ENCODE data around the gene ACOT8. TPM values are rescaled to one million over a fixed set of nuclear protein-coding genes. Genes with fewer than 3 reads are reported as not detected.

ACOT8 gene
- total RNA-seq, 2 experiments from 2014 or later, result 18.5 to 21.2 TPM

GRCh38 chr20:45886590-45887345 lies 29.6 kb upstream of the ACOT8 start:
- CTCF ChIA-PET, result interaction anchor here (3.4 kb wide), 1 partner anchor 83 kb away, joined by 11 read pairs; no protein-coding TSS in a partner anchor
- Mint-ChIP-seq H3K4me3 (no peak overlapping the region), H3K27me3 (no peaks in the 10 kb centered on the region), H3K4me1 (ENCODE audit: low read depth) (peaks cover 44% of the 10 kb centered on the region), H3K36me3 (ENCODE audit: low read depth) (peaks cover 22% of the 10 kb centered on the region), H3K9me3 (no peaks in the 10 kb centered on the region), H3K27ac (no peak overlapping the region)
- intact Hi-C loops (cut with micrococcal nuclease), result no loop called here
- POLR2A ChIA-PET, result interaction anchor here (1.6 kb wide), 1 partner anchor 48 kb away, joined by 7 read pairs; the partner anchor contains the start of gene PCIF1
- no peak for DNase-seq
- TF ChIP-seq, protein P1, sequence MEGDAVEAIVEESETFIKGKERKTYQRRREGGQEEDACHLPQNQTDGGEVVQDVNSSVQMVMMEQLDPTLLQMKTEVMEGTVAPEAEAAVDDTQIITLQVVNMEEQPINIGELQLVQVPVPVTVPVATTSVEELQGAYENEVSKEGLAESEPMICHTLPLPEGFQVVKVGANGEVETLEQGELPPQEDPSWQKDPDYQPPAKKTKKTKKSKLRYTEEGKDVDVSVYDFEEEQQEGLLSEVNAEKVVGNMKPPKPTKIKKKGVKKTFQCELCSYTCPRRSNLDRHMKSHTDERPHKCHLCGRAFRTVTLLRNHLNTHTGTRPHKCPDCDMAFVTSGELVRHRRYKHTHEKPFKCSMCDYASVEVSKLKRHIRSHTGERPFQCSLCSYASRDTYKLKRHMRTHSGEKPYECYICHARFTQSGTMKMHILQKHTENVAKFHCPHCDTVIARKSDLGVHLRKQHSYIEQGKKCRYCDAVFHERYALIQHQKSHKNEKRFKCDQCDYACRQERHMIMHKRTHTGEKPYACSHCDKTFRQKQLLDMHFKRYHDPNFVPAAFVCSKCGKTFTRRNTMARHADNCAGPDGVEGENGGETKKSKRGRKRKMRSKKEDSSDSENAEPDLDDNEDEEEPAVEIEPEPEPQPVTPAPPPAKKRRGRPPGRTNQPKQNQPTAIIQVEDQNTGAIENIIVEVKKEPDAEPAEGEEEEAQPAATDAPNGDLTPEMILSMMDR (IDR thresholded peaks at IDR 0.05), result no peak
- no peak for ATAC-seq

DNA sequence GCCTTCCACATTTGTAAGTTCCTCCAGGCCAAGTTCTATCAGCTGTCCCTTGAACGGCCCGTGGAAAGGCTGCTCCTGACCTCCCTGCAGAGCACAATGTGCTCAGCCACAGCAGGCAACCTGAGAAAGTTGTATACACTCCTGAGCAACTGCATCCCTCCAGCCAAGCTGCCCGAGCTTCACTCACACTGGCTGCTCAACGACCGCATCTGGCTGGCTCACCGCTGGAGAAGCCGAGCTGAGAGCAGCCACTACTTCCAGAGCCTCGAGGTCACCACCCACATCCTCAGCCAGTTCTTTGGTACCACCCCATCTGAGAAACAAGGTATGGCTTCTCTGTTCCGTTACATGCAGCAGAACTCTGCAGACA lies 25.9 kb upstream of the ACOT8 start:
- no peak overlapping the region for H3K4me3 Mint-ChIP-seq
- peaks cover 19% of the 10 kb centered on the region for H3K36me3 Mint-ChIP-seq (ENCODE audit: low read depth)
- DNase-seq (no peak), ATAC-seq (no peak)
- intact Hi-C loops (cut with micrococcal nuclease), result no loop called here
- peaks cover 47% of the 10 kb centered on the region for H3K4me1 Mint-ChIP-seq (ENCODE audit: low read depth)
- H3K27ac Mint-ChIP-seq, result no peak overlapping the region
- CTCF ChIA-PET, result interaction anchor here (1.0 to 3.4 kb wide), 3 partner anchors 83 to 87 kb away, joined by 4 to 11 read pairs (median 5); no protein-coding TSS in a partner anchor
- TF ChIP-seq, protein P1 (IDR thresholded peaks at IDR 0.05), result no peak
- POLR2A ChIA-PET, result interaction anchor here (0.6 to 3.3 kb wide), 5 partner anchors 28 to 87 kb away, joined by 3 to 14 read pairs (median 3); partner anchors contain the start of gene PCIF1
- H3K9me3 Mint-ChIP-seq, result no peaks in the 10 kb centered on the region
- H3K27me3 Mint-ChIP-seq, result no peaks in the 10 kb centered on the region

- H3K9me3 Mint-ChIP-seq, result no peaks in the 10 kb centered on the region
- POLR2A ChIA-PET, result interaction anchor here (0.6 to 3.3 kb wide), 12 partner anchors 8 to 481 kb away, joined by 3 to 23 read pairs (median 4); partner anchors contain the start of genes ACOT8, CTSA, NEURL2 and PCIF1
- CTCF ChIA-PET, result interaction anchor here (0.9 to 1.3 kb wide), 5 partner anchors 11 to 87 kb away, joined by 3 to 5 read pairs (median 4); no protein-coding TSS in a partner anchor
- TF ChIP-seq, protein P1 (IDR thresholded peaks at IDR 0.05), result no peak
- H3K36me3 Mint-ChIP-seq (ENCODE audit: low read depth), result peaks cover 19% of the 10 kb centered on the region
- no peaks in the 10 kb centered on the region for H3K27me3 Mint-ChIP-seq
- ATAC-seq, result no peak
- DNase-seq, result no peak
- peaks cover 47% of the 10 kb centered on the region for H3K4me1 Mint-ChIP-seq (ENCODE audit: low read depth)
- intact Hi-C loops (cut with micrococcal nuclease), result no loop called here
- H3K27ac Mint-ChIP-seq, result peak overlapping the region; percentile 44
- H3K4me3 Mint-ChIP-seq, result peak overlapping the region; percentile 63
Measured at GRCh38 chr20:45882469-45883099, 25.4 kb upstream of the ACOT8 start.

GRCh38 chr20:45880988-45881788 lies 24.0 kb upstream of the ACOT8 start, which contains the start of gene ZSWIM1:
ZSWIM1 (plus strand) TSS chr20:45881227; CDS start chr20:45882593, 1,366 bp downstream.
- Mint-ChIP-seq H3K36me3 (ENCODE audit: low read depth) (peaks cover 19% of the 10 kb centered on the region), H3K4me3 (peak within 1 kb of the TSS; percentile 94), H3K9me3 (no peaks in the 10 kb centered on the region), H3K27me3 (no peaks in the 10 kb centered on the region), H3K27ac (peak within 1 kb of the TSS; percentile 93), H3K4me1 (ENCODE audit: low read depth) (peaks cover 43% of the 10 kb centered on the region)
- ChIA-PET POLR2A (interaction anchor here (0.8 to 2.5 kb wide), 14 partner anchors 9 to 58 kb away, joined by 3 to 23 read pairs (median 4); partner anchors contain the start of genes ACOT8, CTSA, NEURL2 and PCIF1), CTCF (interaction anchor here (1.0 to 1.9 kb wide), 6 partner anchors 9 to 89 kb away, joined by 4 to 11 read pairs (median 5); no protein-coding TSS in a partner anchor)
- DNase-seq, result peak; percentile 100
- ATAC-seq, result peak; percentile 99
- intact Hi-C loops (cut with micrococcal nuclease), result no loop called here
- TF ChIP-seq, protein P1 (IDR thresholded peaks at IDR 0.05), result no peak

Measured in activated CD8-positive, alpha-beta T cell treated with anti-CD3 and anti-CD28 coated beads for 36 hours (primary cell).